ENCODE measurements around the gene SPEG. TPM values are rescaled to one million over a fixed set of nuclear protein-coding genes. Genes with fewer than 3 reads are reported as not detected.
A peak's percentile ranks its signal among the peaks of the same experiment; 100 is the strongest.

The SPEG gene
- total RNA-seq, 1 donor from 2014 or later = 78.0 TPM

DNA sequence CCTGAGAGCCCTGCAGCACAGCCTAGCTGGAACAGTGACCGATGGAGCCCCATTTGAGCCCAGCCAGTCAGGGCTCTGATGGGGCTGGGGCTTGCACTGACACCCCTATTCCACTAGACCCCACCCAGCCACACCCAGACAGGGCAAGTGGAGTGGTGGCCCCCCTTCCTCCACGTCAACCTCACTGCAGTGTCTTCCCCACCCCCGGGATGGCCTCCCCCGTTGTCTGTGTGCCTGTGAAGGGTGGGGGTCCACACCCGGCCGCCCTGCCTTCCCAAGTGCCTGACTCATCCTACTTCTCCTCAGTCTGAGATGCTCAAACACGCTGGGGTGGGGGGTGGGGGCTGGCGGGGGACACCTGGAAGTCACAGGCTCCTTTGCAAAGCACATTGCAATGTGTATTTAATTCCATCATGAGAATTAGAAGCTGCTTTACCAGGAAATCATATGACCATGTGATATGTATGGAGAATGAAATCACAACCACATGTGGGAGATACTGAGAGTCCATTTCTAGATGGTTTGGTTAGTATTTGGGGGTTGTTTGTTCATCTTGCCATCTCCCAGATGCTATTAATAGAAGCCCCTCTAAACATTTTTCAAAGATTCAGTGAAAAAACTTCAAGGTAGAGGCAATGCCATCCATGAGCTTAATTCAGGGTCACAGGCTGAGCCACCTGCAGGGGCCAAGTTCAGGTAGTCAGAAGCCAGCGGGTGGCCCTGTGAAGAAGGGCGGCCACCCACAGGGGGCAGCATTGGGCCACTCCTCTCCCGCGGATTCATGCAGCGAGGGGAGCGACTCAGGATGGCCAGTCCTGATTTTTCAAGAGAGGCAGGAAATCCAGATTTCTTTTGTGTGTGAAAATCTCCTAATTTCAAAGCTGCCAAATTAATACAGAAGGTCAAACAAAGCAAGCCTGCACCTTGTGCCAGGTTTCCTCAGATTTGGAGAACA, 41.3 kb downstream of the SPEG start:
- peak; percentile 38 for DNase-seq (ENCODE audit: low read depth)

DNA sequence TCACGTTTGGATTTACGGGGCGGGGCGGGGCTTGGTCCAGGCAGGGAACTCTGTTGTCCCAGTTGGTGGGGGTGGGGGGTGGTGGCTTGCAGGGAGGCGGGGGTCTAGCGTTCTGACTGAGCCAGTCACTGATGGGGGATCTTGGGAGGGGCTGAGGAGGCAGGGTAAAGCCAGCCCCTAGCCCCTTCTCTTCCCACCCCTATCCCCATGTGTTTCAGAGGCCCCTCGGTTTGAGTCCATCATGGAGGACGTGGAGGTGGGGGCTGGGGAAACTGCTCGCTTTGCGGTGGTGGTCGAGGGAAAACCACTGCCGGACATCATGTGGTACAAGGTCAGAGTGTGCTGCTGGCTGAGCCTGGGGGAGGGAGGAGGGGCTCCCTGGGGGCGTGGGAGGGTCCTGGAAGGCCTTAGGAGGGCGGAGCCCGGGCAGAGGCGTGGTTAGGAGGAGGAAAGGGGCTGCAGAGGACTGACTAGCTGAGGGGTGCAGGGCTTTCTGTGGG, 42.1 kb downstream of the SPEG start:
- no peak for DNase-seq (ENCODE audit: low read depth)

DNA sequence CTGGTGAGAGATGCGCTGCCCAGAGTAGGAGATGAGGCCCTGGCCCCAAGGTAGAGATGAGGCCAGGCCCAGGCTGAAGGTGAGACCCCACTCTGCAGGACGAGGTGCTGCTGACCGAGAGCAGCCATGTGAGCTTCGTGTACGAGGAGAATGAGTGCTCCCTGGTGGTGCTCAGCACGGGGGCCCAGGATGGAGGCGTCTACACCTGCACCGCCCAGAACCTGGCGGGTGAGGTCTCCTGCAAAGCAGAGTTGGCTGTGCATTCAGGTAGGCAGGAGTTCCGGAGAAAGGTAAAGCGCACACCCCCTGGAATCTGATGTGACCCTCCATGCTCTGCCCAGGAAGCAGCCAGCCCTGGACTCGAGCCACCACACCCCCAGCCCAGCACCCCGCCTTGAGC, 42.5 kb downstream of the SPEG start:
- no peak for DNase-seq (ENCODE audit: low read depth)

DNA sequence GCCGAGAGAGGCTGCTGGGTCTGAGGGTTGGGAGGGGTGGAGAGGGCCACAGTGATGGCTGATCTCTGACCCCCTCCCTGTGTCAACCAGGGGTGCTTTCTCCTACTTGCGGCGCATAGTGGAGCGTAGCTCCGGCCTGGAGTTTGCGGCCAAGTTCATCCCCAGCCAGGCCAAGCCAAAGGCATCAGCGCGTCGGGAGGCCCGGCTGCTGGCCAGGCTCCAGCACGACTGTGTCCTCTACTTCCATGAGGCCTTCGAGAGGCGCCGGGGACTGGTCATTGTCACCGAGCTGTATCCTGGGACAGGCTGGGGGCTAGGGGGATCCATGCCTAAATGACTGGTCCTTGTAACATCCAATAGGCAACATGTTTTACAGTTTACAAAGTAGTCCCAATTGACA, 43.2 kb downstream of the SPEG start:
- no peak for DNase-seq (ENCODE audit: low read depth)

DNA sequence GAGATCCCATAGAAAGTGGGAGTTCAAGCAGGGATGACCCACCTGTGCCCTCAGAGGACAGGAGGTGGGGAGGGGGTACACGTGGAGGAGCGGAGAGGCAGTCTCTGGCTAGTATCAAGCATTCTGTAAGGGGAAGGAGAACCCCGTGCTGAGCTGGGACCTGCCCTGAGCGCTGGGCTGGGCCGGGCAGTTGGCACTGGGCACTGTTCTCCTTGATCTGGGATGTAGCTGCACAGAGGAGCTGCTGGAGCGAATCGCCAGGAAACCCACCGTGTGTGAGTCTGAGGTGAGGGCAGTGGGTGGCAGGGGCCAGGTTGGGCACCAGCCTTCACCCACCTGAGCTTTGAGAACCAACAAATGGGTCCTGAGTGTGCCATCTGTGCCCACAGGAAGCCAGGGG, 44.3 kb downstream of the SPEG start:
- DNase-seq (ENCODE audit: low read depth) = no peak

DNA sequence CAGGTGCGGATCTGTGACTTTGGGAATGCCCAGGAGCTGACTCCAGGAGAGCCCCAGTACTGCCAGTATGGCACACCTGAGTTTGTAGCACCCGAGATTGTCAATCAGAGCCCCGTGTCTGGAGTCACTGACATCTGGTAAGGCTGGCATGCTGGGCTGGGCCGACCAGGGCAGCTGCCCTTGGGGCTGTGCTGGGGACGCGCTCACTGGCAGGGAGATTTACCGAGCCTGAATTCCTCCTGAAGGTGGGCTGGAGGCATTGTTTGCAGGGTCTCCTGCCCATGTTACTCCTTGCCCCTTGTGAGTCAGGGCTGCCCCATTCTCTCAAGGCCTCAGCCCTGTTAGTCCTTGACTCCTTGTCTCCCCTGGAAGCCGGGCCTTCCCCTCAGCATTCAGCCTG, 45.4 kb downstream of the SPEG start:
- DNase-seq (ENCODE audit: low read depth) = no peak

DNA sequence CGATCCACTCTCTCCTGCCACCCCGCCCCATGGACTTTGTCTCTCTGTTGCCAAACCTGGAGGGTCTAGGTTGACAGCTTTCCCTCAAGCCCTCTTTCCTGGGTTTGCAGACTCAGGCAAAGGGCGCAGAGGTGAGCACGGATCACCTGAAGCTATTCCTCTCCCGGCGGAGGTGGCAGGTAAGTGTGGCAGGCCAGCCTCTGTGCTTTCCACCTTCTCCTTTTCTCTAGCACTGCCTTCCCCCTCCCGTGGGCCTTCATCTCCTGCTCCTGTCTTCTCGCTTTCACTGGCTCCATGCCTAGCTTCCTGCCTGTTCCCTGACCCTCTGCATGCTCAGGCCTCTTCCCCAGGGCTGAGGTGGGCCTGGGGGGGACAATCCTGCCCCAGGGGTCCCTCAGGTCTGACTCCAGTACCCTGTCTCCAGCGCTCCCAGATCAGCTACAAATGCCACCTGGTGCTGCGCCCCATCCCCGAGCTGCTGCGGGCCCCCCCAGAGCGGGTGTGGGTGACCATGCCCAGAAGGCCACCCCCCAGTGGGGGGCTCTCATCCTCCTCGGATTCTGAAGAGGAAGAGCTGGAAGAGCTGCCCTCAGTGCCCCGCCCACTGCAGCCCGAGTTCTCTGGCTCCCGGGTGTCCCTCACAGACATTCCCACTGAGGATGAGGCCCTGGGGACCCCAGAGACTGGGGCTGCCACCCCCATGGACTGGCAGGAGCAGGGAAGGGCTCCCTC, 48.2 kb downstream of the SPEG start:
- DNase-seq (ENCODE audit: low read depth) = no peak

DNA sequence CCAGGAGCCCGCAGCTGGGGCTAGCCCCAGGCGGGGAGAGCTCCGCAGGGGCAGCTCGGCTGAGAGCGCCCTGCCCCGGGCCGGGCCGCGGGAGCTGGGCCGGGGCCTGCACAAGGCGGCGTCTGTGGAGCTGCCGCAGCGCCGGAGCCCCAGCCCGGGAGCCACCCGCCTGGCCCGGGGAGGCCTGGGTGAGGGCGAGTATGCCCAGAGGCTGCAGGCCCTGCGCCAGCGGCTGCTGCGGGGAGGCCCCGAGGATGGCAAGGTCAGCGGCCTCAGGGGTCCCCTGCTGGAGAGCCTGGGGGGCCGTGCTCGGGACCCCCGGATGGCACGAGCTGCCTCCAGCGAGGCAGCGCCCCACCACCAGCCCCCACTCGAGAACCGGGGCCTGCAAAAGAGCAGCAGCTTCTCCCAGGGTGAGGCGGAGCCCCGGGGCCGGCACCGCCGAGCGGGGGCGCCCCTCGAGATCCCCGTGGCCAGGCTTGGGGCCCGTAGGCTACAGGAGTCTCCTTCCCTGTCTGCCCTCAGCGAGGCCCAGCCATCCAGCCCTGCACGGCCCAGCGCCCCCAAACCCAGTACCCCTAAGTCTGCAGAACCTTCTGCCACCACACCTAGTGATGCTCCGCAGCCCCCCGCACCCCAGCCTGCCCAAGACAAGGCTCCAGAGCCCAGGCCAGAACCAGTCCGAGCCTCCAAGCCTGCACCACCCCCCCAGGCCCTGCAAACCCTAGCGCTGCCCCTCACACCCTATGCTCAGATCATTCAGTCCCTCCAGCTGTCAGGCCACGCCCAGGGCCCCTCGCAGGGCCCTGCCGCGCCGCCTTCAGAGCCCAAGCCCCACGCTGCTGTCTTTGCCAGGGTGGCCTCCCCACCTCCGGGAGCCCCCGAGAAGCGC, 49.1 kb downstream of the SPEG start:
- DNase-seq (ENCODE audit: low read depth) = no peak

DNA sequence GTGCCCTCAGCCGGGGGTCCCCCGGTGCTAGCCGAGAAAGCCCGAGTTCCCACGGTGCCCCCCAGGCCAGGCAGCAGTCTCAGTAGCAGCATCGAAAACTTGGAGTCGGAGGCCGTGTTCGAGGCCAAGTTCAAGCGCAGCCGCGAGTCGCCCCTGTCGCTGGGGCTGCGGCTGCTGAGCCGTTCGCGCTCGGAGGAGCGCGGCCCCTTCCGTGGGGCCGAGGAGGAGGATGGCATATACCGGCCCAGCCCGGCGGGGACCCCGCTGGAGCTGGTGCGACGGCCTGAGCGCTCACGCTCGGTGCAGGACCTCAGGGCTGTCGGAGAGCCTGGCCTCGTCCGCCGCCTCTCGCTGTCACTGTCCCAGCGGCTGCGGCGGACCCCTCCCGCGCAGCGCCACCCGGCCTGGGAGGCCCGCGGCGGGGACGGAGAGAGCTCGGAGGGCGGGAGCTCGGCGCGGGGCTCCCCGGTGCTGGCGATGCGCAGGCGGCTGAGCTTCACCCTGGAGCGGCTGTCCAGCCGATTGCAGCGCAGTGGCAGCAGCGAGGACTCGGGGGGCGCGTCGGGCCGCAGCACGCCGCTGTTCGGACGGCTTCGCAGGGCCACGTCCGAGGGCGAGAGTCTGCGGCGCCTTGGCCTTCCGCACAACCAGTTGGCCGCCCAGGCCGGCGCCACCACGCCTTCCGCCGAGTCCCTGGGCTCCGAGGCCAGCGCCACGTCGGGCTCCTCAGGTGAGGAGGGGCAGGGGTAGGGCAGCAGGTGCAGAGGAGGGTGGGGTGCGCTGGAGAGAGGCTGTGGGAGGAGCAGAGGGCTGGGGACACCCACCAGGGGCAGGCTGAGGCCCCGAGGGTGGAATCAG, 49.9 kb downstream of the SPEG start:
- no peak for DNase-seq (ENCODE audit: low read depth)

DNA sequence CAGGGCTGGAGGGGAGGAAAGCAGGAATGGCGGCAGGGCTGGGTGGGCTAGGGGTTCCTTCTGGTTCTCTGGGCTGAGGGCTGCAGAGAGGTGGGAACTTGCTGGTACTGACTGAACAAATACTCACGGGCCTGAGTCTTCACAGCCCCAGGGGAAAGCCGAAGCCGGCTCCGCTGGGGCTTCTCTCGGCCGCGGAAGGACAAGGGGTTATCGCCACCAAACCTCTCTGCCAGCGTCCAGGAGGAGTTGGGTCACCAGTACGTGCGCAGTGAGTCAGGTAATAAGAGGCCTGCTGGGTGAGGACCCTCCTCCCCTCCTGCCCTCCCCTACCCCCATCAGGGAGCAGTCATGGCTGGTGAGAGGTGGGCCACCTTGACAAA, 50.5 kb downstream of the SPEG start:
- no peak for DNase-seq (ENCODE audit: low read depth)

DNA sequence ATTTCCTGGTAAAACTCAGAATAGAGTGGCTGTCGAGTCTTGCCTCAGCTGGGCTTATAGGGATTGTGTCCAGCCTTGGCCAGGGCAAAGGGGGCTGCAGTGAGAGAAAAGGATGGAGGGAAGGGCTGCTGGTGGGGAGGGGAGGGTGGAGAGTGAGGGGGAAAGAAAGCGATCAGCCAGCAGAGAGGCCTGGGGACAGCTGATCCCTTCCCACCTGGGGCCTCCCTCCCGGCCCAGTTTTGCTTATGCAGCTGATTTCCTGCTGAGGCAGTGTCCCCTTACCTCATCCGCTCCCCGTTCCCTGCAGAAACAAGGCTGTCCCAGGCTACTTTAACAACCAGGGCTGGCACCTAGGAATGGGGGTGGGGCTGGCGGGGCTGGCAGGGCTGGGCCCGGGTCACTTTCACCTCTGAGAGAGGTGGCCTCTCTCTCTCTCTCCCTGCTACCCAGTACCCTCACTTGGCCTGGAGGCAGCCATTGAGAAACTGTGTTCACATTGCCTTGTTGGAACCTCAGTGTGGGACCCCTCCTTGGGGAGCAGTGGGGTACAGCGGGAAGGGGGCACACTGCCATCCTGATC, 51.8 kb downstream of the SPEG start:
- DNase-seq (ENCODE audit: low read depth) = no peak

DNA sequence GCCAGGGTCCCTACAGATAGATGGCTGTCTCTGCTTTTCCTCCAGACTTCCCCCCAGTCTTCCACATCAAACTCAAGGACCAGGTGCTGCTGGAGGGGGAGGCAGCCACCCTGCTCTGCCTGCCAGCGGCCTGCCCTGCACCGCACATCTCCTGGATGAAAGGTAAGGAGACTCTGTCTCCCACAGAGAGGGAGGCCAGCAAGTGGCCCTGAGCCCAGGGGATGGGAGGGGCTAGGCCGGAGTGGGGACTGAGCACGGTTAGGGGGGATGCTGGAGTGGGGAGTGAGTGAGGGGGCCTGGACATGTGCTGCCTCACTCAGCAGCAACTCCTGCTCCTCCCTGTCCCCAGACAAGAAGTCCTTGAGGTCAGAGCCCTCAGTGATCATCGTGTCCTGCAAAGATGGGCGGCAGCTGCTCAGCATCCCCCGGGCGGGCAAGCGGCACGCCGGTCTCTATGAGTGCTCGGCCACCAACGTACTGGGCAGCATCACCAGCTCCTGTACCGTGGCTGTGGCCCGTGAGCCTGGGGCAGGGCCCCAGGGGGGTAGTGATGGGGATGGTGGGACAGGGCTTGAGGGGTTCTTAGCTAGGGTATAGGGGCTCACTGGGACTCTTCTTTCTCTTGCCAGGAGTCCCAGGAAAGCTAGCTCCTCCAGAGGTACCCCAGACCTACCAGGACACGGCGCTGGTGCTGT, 53.7 kb downstream of the SPEG start:
- no peak for DNase-seq (ENCODE audit: low read depth)

DNA sequence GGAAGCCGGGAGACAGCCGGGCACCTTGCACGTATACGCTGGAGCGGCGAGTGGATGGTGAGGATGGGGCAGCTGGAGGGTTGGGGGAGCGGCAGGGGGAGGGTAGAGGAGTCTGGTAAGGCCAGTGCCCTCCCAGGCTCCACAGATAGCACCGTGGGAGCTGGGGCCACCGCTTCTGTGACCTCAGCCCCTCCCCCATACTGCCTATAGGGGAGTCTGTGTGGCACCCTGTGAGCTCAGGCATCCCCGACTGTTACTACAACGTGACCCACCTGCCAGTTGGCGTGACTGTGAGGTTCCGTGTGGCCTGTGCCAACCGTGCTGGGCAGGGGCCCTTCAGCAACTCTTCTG, 54.2 kb downstream of the SPEG start:
- no peak for DNase-seq (ENCODE audit: low read depth)

DNA sequence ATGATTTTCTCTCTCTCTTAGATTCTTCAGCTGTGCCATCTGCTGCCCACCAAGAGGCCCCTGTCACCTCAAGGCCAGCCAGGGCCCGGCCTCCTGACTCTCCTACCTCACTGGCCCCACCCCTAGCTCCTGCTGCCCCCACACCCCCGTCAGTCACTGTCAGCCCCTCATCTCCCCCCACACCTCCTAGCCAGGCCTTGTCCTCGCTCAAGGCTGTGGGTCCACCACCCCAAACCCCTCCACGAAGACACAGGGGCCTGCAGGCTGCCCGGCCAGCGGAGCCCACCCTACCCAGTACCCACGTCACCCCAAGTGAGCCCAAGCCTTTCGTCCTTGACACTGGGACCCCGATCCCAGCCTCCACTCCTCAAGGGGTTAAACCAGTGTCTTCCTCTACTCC, 54.7 kb downstream of the SPEG start:
- DNase-seq (ENCODE audit: low read depth) = no peak

DNA sequence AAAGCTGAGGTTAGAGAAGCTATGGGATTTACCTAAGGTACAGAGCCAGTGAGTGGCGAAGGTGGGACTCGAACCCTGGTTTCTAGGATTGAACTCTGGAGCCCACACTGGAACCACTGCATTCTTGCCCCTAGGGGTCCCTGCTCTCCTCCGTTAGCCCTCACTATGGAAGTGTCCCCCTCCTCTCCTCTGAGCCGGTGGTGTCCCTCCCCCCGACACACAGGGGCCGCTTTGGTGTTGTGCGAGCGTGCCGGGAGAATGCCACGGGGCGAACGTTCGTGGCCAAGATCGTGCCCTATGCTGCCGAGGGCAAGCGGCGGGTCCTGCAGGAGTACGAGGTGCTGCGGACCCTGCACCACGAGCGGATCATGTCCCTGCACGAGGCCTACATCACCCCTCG, 55.5 kb downstream of the SPEG start:
- no peak for DNase-seq (ENCODE audit: low read depth)

DNA sequence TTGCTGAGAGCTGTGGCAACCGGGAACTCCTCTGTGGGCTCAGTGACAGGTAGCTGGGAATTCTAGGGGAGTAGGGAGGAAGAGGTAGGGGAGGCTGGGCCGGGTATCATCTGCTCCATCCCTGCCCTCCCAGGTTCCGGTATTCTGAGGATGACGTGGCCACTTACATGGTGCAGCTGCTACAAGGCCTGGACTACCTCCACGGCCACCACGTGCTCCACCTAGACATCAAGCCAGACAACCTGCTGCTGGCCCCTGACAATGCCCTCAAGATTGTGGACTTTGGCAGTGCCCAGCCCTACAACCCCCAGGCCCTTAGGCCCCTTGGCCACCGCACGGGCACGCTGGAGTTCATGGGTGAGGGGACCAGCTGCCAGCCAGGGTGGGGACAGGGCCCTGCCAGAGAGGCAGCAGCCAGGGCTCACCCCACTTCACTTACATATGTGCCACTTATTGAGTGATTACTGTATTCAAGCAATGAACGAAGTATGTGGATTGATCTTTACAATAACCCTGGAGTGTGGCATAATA, 56.0 kb downstream of the SPEG start:
- DNase-seq (ENCODE audit: low read depth) = no peak

DNA sequence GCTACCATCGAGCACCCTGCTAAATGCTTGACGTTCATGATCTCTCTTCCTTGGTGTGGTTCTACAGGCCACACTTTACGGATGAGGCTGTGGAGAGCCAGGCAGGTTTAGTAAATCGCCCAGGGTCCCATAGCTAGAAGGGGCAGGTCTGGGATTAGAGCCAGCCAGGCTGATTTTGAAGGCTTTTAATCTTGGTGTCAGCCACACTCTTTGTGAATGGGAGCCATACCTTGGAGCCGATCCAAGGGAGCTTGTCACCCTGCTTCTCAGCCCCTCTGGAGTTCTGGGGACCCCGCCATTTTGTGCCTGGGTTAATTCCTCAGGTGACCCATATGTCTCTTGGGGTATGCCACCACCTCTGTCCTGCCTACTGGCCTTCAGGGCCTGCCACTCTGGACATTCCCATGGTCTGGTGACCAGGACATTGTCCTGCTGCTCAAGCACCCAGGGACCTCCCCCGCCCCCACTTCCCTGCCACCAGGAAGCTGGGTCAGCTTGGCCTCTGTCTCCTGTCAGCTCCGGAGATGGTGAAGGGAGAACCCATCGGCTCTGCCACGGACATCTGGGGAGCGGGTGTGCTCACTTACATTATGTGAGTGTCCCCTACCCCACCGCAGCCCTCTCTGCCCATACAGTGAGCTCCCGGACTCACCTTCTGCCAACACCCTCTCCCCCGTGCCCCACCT, 56.8 kb downstream of the SPEG start:
- DNase-seq (ENCODE audit: low read depth) = no peak

DNA sequence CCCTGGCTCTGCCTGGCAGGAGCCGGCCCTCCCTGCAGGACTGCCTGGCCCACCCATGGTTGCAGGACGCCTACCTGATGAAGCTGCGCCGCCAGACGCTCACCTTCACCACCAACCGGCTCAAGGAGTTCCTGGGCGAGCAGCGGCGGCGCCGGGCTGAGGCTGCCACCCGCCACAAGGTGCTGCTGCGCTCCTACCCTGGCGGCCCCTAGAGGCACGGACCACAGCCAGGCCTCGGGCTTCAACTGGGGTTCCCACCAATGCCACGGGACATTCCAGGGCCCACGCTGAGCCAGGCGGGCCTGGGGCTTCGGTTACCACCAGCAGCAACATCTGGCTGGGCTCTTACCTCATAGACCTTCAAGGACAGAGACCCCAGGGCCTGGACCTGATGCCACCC, 57.9 kb downstream of the SPEG start:
- DNase-seq (ENCODE audit: low read depth) = no peak

DNA sequence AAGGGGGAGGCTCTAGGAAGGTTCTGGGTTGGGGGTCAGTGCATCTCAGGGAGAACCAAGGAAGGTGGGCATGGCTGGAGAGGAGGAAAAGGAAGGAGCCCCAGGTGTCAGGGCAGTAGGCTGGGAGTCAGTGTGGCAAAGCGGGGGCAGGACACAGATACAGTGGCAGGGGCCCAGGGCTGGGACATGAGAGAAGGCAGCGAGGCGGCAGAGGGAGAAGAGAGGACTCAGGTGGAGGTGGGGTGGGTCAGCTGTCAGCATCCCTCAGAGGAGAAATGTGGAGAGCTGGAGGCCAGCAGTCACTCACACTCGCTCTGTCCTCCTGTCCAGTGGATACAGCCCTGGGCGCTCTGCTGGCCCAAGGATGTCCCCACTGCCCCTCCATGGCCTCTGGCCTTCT, 58.4 kb downstream of the SPEG start:
- DNase-seq (ENCODE audit: low read depth) = no peak

Data from myocyte (in vitro differentiated cells).